ENCODE data around the gene MS4A10.
A peak's percentile ranks its signal among the peaks of the same experiment; 100 is the strongest.

The MS4A10 gene

GRCh38 chr11:60813324-60813723 is 28.2 kb downstream of the MS4A10 start:
- Histone ChIP-seq H3K9ac (ENCODE audit: low read length) (no peak overlapping the region), H3K79me1 (ENCODE audit: low read length) (no peaks in the 10 kb centered on the region), H3K18ac (ENCODE audit: low read length) (no peak overlapping the region), H3K27ac (ENCODE audit: low read depth, low read length) (no peak overlapping the region), H2BK15ac (replicated peaks; ENCODE audit: low read depth) (no peak overlapping the region), H2BK5ac (ENCODE audit: low read length) (no peak overlapping the region), H3K4me3 (ENCODE audit: low read length) (no peak overlapping the region), H3K36me3 (ENCODE audit: control insufficient read depth, insufficient read depth, low read length) (no peaks in the 10 kb centered on the region), H4K8ac (ENCODE audit: low read depth, low read length) (no peak overlapping the region), H2BK120ac (ENCODE audit: low read depth, low read length) (no peak overlapping the region), H3K4ac (ENCODE audit: low read depth, low read length) (no peak overlapping the region), H3K23ac (ENCODE audit: low read length) (no peak overlapping the region), H3K79me2 (ENCODE audit: control insufficient read depth, insufficient read depth, low read length) (no peaks in the 10 kb centered on the region), H3K4me1 (ENCODE audit: control insufficient read depth, low read depth, low read length) (no peaks in the 10 kb centered on the region), H2AK5ac (ENCODE audit: low read length) (no peak overlapping the region), H3K4me2 (ENCODE audit: low read length) (no peak overlapping the region), H3K56ac (ENCODE audit: low read length) (no peak overlapping the region), H4K5ac (ENCODE audit: low read length) (no peak overlapping the region), H3K27me3 (ENCODE audit: insufficient read depth, low read length, poor library complexity) (no peaks in the 10 kb centered on the region)
- no peak for DNase-seq
- WGBS (ENCODE audit: extremely low coverage, insufficient coverage, low lambda C conversion rate), result no CpG with 5 or more reads among the region's 1 CpG

GRCh38 chr11:60814112-60814511 is 29.0 kb downstream of the MS4A10 start:
- Histone ChIP-seq H4K5ac (ENCODE audit: low read length) (no peak overlapping the region), H3K36me3 (ENCODE audit: control insufficient read depth, insufficient read depth, low read length) (no peaks in the 10 kb centered on the region), H2AK5ac (ENCODE audit: low read length) (no peak overlapping the region), H3K4me3 (ENCODE audit: low read length) (no peak overlapping the region), H3K79me1 (ENCODE audit: low read length) (no peaks in the 10 kb centered on the region), H3K23ac (ENCODE audit: low read length) (no peak overlapping the region), H2BK15ac (replicated peaks; ENCODE audit: low read depth) (no peak overlapping the region), H3K56ac (ENCODE audit: low read length) (no peak overlapping the region), H3K27me3 (ENCODE audit: insufficient read depth, low read length, poor library complexity) (no peaks in the 10 kb centered on the region), H4K8ac (ENCODE audit: low read depth, low read length) (no peak overlapping the region), H3K79me2 (ENCODE audit: control insufficient read depth, insufficient read depth, low read length) (no peaks in the 10 kb centered on the region), H2BK5ac (ENCODE audit: low read length) (no peak overlapping the region), H3K18ac (ENCODE audit: low read length) (no peak overlapping the region), H2BK120ac (ENCODE audit: low read depth, low read length) (no peak overlapping the region), H3K4ac (ENCODE audit: low read depth, low read length) (no peak overlapping the region), H3K9ac (ENCODE audit: low read length) (no peak overlapping the region), H3K4me1 (ENCODE audit: control insufficient read depth, low read depth, low read length) (no peaks in the 10 kb centered on the region), H3K27ac (ENCODE audit: low read depth, low read length) (no peak overlapping the region), H3K4me2 (ENCODE audit: low read length) (no peak overlapping the region)
- no CpG with 5 or more reads among the region's 2 CpGs for WGBS (ENCODE audit: extremely low coverage, insufficient coverage, low lambda C conversion rate)
- no peak for DNase-seq

GRCh38 chr11:60816590-60817157 is 31.5 kb downstream of the MS4A10 start:
- Histone ChIP-seq H2BK5ac (ENCODE audit: low read length) (no peak overlapping the region), H4K5ac (ENCODE audit: low read length) (no peak overlapping the region), H4K8ac (ENCODE audit: low read depth, low read length) (no peak overlapping the region), H3K4me3 (ENCODE audit: low read length) (no peak overlapping the region), H3K79me2 (ENCODE audit: control insufficient read depth, insufficient read depth, low read length) (no peaks in the 10 kb centered on the region), H3K23ac (ENCODE audit: low read length) (no peak overlapping the region), H3K4me2 (ENCODE audit: low read length) (no peak overlapping the region), H3K27me3 (ENCODE audit: insufficient read depth, low read length, poor library complexity) (no peaks in the 10 kb centered on the region), H3K36me3 (ENCODE audit: control insufficient read depth, insufficient read depth, low read length) (no peaks in the 10 kb centered on the region), H2BK15ac (replicated peaks; ENCODE audit: low read depth) (no peak overlapping the region), H2BK120ac (ENCODE audit: low read depth, low read length) (no peak overlapping the region), H3K4ac (ENCODE audit: low read depth, low read length) (no peak overlapping the region), H3K27ac (ENCODE audit: low read depth, low read length) (no peak overlapping the region), H3K4me1 (ENCODE audit: control insufficient read depth, low read depth, low read length) (no peaks in the 10 kb centered on the region), H3K9ac (ENCODE audit: low read length) (no peak overlapping the region), H3K56ac (ENCODE audit: low read length) (no peak overlapping the region), H3K79me1 (ENCODE audit: low read length) (no peaks in the 10 kb centered on the region), H3K18ac (ENCODE audit: low read length) (no peak overlapping the region), H2AK5ac (ENCODE audit: low read length) (no peak overlapping the region)
- WGBS (ENCODE audit: extremely low coverage, insufficient coverage, low lambda C conversion rate), result no CpG with 5 or more reads among the region's 2 CpGs
- DNase-seq, result no peak

DNA sequence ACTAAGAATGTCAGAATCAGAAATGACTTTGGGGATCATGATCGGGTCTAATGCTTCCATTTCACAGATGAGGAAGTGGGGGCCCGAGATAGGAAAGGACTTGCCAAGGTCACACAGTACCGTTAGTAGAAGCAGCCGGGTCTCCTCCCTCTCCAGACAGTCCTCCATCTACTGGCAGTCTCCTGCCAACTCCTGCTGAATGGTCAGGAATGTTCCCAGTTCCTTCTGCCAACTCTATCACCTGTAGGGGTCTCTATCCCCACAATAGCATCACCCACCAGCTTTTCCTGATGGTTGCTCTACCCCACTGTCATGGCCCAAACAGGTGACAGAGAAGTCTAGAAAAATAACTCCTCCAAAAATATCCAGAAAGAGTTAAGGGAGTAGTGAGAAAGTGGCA is 32.9 kb downstream of the MS4A10 start:
- DNase-seq, result peak; percentile 19
- Histone ChIP-seq H3K4ac (ENCODE audit: low read depth, low read length) (no peak overlapping the region), H4K5ac (ENCODE audit: low read length) (no peak overlapping the region), H3K56ac (ENCODE audit: low read length) (no peak overlapping the region), H2AK5ac (ENCODE audit: low read length) (no peak overlapping the region), H3K23ac (ENCODE audit: low read length) (no peak overlapping the region), H3K4me3 (ENCODE audit: low read length) (no peak overlapping the region), H3K18ac (ENCODE audit: low read length) (no peak overlapping the region), H2BK5ac (ENCODE audit: low read length) (no peak overlapping the region), H3K79me2 (ENCODE audit: control insufficient read depth, insufficient read depth, low read length) (no peaks in the 10 kb centered on the region), H3K9ac (ENCODE audit: low read length) (no peak overlapping the region), H3K79me1 (ENCODE audit: low read length) (no peaks in the 10 kb centered on the region), H3K4me2 (ENCODE audit: low read length) (no peak overlapping the region), H3K4me1 (ENCODE audit: control insufficient read depth, low read depth, low read length) (no peaks in the 10 kb centered on the region), H3K27me3 (ENCODE audit: insufficient read depth, low read length, poor library complexity) (no peaks in the 10 kb centered on the region), H2BK120ac (ENCODE audit: low read depth, low read length) (no peak overlapping the region), H4K8ac (ENCODE audit: low read depth, low read length) (no peak overlapping the region), H3K27ac (ENCODE audit: low read depth, low read length) (no peak overlapping the region), H2BK15ac (replicated peaks; ENCODE audit: low read depth) (no peak overlapping the region), H3K36me3 (ENCODE audit: control insufficient read depth, insufficient read depth, low read length) (no peaks in the 10 kb centered on the region)
- WGBS (ENCODE audit: extremely low coverage, insufficient coverage, low lambda C conversion rate), result no CpG with 5 or more reads among the region's 4 CpGs

DNA sequence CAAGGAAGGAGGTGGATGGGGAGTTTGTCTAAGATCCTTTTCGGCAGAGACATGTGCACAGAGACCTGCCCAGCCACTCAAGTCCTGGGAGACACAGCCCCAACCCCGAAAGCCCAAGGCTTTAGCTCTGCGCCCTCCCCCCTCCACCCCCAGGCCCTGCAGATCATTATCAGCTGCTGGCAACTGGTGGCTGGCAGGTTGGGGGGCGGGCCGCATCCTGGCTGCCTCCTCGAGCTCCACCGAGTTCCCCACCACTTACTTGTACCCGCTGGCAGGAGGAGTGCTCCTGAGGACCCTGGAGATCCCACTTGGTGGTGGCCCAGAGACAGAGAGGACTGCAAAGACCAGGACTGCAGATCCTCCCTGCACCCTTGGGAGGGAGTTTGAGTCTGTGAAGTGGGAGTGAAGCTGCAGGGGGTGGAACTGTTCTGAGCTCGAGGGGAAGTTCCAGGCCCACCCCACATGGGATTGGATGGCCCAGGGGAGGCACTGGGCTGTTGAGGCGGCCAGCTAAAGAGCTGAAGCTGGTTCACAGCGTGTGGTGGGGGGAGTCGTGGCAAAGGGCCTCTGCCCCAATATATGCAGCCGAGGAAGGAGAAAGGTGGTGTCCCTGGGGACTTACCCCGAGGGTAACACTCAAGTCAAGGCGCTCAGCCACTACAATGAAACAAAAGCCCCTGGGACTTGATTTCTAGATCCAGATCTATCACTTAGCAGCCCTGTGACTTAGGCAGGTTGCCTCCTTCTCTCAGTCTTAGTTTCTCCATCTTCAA is 36.9 kb downstream of the MS4A10 start:
- no peaks in the 10 kb centered on the region for H3K4me1 ChIP-seq (ENCODE audit: control insufficient read depth, low read depth, low read length)
- H3K4ac ChIP-seq (ENCODE audit: low read depth, low read length), result no peak overlapping the region
- no peaks in the 10 kb centered on the region for H3K36me3 ChIP-seq (ENCODE audit: control insufficient read depth, insufficient read depth, low read length)
- no peak overlapping the region for H4K5ac ChIP-seq (ENCODE audit: low read length)
- WGBS (ENCODE audit: extremely low coverage, insufficient coverage, low lambda C conversion rate), result no CpG with 5 or more reads among the region's 15 CpGs
- H3K9ac ChIP-seq (ENCODE audit: low read length), result no peak overlapping the region
- no peaks in the 10 kb centered on the region for H3K79me2 ChIP-seq (ENCODE audit: control insufficient read depth, insufficient read depth, low read length)
- no peak overlapping the region for H2BK5ac ChIP-seq (ENCODE audit: low read length)
- no peak overlapping the region for H2AK5ac ChIP-seq (ENCODE audit: low read length)
- H3K23ac ChIP-seq (ENCODE audit: low read length), result no peak overlapping the region
- no peaks in the 10 kb centered on the region for H3K79me1 ChIP-seq (ENCODE audit: low read length)
- H3K27me3 ChIP-seq (ENCODE audit: insufficient read depth, low read length, poor library complexity), result no peaks in the 10 kb centered on the region
- no peak overlapping the region for H3K56ac ChIP-seq (ENCODE audit: low read length)
- no peak overlapping the region for H3K4me2 ChIP-seq (ENCODE audit: low read length)
- no peak overlapping the region for H2BK120ac ChIP-seq (ENCODE audit: low read depth, low read length)
- H3K27ac ChIP-seq (ENCODE audit: low read depth, low read length), result no peak overlapping the region
- no peak for DNase-seq
- no peak overlapping the region for H3K18ac ChIP-seq (ENCODE audit: low read length)
- no peak overlapping the region for H4K8ac ChIP-seq (ENCODE audit: low read depth, low read length)
- H3K4me3 ChIP-seq (ENCODE audit: low read length), result no peak overlapping the region
- no peak overlapping the region for H2BK15ac ChIP-seq (replicated peaks; ENCODE audit: low read depth)
